Activated CD8-positive, alpha-beta memory T cell treated with anti-CD3 and anti-CD28 coated beads, Interleukin-2, amount 50 U/mL, for 48 hours (primary cell): ENCODE results near the gene KIF6.

Experiments used
- DNase-seq: peaks from one replicate; pipeline ENCODE4 v3.0.0-alpha.2; 2020

Gene KIF6

DNA sequence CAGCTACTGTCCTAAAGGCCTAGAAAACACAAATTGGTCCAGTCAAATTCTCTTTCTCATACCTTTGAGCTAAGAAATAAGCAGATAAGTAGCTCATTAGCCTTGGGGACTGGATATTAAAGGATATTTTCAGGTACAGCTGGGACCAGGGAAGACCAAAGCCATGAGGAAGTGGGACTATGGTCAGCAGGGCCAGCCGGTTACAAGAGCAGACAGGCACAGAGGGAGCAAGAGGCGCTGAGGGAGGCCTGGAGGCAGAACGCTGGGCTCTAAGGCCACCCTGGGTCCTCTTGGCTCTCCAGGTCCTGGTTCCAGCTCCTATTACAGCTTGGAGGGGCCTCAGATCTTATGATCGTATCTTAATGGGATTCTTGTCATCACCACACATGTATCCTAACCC is 314.2 kb downstream of the KIF6 start:
- no peak for DNase-seq

DNA sequence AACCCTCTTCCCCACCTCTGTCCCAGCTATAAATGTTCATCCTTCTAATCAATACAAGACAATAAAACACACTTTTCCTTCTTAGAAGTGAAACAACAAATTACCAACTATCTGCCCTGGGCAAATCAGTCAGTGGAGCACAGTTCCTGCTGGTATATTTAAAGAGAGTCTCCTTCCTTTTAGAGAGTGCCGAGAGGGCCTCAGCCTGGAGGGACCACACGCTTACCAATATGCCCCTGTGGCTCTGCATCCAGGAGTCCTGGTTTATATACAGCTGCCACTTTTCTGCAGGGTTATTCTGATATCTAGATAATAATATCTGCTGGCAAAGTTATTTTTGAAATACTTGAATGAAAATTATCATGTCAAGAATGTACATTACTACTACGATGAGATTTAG is 315.3 kb downstream of the KIF6 start:
- DNase-seq, result no peak

DNA sequence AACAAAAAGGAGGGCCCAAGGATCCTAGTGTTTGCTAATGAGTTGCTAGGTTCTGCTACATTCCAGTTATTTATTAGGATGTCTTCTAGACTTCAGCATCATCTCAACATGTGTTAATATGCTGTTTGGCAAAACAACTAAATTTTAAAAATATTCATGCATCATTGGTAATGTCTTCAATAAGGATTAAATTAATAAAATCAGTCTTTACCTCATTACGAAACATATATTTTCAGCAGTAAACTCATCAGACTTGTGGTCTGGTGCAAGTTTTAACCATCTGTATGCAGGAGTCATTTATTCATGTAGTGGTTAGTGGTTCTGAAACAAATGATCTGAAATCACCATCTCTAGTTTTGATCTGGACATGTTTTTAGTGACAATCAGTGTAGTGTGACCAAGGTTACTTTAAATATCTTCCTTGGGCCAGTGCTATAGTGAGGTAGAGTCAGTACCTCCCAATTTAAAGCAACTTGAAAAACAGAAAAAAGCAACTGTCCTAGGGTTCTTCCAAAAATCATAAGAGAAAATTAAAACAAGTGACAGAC is 317.7 kb downstream of the KIF6 start:
- no peak for DNase-seq

DNA sequence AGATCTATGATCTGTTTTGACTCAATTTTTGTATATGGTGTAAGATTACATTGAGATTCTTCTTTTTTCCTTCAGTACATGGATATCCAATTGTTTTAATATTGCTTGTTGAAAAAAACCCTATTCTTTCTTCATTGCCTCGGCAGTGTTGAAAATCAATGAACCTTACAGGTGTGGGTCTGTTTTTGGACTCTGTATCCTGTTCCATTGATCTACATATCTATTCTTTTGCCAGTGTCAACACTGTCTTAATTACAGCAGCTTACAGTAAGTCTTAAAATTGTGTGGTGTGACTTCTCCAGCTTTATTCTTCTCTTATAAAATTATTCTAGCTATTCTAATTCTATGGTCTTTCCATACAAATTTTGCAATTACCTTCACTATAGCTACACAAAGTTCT is 320.9 kb downstream of the KIF6 start:
- DNase-seq, result no peak

DNA sequence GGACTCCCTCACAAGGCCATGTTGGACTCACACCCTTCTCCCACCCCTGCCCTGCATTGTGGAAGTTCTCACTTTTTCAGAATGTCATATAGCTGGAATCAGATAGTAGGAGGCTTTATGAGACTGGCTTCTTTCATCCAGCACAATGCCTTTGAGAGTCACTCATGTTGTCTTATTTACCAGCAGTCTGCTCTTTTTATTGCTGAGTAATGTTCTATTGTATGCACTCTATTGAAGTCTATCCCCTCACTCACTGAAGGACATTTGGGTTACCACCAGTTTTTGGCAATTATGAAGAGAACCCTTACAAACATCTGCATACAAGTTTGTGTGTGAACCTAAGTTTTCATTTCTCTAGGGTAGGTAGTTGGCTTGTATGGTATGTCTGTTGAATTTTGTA is 321.9 kb downstream of the KIF6 start:
- no peak for DNase-seq

DNA sequence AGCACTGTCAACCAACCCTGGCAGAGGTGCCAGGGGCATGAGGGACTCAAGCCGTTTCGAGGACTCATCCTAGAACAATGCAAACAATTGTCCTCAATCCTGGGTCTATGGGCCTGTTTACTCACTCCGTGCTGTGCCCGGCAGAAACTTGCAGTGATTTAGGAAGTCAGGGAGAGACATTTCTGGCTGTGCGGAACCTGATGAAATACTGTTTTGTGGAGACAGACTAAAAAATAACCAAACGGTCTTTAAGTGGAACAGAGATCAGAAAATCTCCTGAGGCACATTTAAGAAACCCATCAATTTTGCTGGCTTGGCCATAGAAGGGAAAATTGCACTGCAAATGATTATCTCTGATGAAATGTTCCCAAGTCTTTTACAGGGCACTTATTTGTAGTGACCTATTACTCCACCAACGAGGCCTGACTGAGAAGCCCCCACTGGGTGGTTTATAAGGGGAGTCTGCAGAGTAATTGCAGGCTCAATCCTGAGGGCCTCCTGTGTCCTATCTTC is 322.9 kb downstream of the KIF6 start:
- DNase-seq, result no peak

DNA sequence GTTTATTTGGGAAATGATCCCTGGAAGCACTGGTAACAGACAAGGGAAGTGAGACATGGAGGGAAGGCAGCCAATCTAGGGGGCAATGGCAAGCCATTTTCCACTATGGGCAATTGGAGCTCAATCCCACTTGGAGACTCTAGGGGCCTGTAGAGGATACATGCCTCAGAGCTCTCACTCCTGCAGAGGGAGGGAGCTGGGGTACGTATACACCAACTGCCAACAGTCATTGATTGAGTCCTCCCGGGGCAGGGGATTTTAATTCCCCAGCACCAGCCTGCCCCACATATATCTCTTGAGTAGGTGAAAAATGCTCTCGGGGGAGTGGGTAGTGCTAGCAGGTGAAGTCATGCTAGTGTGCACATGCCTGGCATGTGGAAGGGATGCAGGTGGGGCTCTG is 323.8 kb downstream of the KIF6 start:
- DNase-seq, result no peak

DNA sequence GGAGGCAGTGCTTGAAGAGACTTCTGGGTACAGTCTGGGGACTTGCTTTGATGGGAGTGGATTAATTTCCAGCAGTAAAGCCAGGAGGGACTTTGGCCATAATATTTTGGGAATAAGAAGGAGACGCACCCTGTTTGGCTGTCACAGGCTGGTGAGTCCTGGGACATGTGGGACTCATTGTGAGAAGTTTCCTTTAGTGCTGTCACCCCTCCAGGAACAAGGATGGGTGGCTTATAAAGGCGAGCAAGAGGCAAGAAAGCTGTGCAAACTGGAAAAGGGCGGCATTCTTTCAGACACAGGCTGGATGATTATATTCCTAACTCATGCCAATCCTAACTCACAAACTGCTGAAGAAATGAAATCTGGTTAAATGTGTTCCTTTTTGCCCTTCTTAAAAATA is 325.2 kb downstream of the KIF6 start:
- DNase-seq, result no peak

DNA sequence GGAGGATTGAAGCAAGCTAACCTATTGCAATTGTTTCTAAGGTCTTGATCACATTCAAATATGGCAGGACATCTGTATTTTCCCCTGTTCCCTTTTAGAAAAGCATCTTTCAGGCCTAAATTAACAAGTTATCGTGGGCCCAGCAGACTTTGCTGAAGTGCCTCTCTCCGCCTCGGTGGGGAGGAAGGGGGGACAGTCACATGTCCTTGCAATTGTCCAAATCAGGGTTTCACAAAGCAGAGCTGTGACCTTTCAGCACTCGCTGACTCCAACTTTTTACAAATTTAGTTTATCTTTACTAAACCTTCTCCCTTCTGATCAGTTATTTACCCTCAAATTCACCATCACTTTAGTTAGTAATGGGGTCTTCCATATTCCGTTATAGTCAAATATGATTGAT is 328.4 kb downstream of the KIF6 start:
- no peak for DNase-seq

DNA sequence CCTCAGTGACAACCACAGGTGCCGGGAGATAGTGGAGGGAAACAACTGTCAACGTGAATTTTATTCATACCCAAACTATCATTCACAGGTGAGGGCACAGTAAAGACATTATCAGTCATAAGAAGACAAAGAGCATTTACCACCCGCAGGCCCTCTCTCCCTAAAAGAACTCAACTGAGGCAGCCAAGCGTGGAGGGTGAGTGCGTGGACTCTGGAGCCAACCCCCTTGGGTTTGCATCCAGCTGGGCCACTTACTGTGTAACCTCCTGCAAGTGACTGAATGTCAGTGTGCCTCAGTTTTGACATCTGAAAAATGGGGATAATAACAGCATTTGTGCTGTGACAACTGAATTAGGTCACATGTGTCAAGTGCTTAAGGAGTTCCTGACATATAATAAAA is 332.1 kb downstream of the KIF6 start:
- DNase-seq, result no peak

DNA sequence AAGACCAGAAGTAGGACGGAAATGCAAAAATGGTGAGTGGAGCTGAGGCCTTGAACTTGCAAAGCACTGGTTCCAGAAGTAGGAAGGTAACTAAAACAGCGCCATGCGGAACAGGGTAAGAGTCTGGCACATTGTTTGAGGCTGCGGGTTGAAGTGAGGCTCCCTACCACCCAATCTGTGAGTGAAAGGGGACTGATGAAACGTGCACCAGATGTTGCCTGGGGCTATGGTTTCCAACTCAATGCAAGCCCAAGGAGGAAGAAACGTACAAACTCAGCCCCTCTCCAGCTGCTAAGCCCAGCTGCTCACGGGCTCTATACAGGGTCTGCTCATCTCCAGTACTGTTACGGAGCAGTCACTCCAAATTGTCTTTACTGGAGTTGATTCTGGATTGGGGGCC is 334.0 kb downstream of the KIF6 start:
- DNase-seq, result no peak

DNA sequence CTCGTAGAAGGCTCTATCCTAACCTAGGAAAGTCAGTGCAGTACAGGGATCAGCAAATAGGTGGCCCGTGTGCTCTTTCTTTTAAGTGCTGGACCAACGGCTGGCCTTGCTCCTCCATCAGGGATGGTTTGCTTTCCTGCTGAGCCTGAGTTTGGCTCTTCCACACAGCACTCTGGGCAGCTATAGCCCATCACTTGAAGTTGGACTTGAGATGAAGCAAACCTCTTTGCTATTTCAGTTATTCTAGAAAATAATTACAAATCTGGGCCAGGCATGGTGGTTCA is 335.8 kb downstream of the KIF6 start:
- no peak for DNase-seq

DNA sequence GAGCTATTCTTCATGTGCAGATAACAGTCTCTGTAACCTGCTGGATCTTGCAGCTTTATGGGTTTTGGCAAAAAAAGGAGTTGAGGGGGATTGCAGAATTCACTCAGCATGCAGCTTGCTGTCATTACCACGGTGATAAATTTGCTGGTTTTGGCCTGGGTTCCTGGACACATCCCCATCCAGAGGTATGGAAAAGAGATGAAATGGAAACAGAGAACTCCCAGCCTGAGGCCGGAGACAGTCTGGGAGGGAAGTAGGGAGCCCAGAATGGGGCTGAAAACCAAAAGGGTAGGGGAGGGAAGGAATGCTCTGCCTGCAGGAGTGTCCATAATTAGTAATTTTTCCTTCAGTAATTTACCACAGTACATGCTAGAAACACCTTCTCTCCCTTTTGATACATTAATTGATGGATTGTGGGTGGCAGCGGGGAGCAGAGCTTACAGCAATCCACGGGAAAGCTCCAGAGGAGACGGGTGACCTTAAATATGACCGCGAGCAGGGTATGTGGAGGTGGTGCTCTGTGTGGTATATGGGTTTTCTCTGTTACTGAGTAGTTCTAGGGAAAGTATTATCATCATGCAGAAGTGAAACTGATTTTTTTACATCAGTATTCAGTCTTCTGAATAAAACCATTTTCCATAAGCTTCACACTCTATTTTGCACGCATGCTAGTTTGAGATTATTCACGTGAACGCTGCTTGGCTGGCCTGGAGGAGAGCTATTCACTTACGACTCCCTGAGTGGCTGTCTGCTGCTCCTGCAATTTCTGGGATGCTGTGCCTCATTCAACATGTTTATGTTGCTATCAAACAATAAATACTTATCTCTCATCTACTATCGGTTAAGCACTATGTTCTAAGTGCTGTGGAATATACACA is 336.4 kb downstream of the KIF6 start:
- no peak for DNase-seq

DNA sequence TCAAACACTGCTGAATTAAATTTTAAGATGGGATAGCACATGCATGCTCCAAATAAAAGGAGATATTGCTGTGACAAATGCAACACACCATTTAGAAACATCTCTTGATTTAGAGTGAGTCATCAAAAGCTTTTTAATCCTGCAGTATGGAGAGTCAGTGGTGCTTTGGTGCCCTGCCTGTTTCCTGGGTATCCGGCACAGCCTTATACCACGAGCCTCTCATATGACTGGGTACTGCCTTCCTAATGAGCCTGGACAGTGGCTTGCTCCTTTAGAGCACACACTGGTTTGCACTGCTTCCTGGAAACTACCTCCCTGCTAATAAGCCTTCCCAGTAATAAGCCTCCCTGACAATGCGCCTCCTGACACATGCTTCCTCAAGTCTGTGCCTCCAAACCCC is 337.4 kb downstream of the KIF6 start:
- no peak for DNase-seq

DNA sequence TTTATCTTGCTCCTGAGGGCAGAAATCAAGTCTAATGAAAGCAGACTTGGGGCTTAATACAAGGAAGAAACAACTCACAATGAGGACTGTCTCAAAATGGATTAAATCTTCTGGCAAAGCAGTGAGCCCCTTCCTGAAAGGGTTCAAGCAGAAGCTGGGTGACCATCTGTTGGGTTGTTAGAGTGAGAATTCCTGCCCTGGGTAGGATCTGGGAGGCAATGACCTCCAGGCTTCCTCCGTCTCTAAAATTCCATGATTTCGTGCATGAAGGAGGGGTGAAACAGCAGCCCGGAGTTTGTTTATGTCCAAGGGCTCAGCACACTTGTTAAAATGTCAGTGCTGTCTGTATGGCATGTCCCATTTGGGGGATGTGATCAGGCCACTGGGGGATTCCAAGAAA is 338.7 kb downstream of the KIF6 start:
- no peak for DNase-seq

DNA sequence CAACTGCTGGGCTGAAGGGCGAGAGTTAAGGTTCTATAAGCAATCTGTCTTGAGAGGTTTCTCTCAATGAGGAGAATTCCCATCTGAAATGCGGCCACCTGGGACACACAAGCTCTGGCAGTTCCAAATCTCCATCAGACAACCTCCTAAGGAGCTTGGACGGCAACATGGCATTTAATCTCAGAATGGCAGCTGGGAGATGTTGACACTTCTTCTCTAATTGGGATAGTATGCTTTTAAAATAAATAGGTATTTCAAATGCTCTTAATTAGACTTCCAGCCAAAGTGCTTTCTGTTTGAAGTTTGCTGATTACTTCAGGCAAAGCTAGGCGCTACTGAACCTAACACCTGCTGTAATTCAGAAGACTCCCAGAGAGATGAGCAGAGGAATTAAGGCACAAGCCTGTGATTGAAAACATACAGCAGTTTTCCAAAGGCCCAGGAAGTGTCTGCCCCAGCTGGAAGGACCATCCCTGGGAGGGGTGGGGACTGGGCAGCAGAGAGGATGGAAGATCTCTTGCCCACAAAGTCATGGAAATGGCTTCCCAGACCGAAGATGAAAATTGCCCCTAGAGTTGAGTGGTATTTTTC is 343.6 kb downstream of the KIF6 start:
- no peak for DNase-seq

DNA sequence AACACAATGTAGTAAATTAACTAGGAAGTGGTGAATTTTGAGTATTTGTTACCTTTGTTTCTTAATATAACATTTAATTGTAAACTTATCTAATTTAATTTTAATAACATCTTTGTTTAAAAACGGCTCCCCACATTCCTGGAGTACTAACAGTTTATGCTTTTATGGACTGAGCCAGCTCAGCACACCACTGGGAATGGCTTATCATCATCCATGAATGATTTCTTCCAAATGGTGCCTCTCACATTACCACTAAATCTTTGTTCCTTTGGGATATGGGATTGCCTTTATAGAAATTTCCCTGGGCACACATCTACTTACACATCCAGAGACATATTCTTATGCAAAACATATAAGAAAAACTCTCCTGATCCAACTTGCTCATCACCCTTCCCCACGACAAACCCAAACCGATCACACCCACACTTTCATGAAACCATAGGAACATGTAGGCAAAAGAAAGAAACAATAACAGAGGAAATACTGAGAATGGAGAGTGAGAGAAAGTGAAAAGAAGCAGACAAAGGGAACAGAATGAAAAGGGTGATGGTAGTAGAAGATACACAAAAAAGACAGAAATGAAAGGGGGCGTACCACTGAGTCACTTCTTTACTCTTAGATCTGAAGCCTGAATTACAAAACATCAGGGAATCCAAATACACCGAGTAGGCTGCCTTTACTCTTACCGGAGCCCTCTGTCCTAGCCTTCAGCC is 344.2 kb downstream of the KIF6 start:
- no peak for DNase-seq

DNA sequence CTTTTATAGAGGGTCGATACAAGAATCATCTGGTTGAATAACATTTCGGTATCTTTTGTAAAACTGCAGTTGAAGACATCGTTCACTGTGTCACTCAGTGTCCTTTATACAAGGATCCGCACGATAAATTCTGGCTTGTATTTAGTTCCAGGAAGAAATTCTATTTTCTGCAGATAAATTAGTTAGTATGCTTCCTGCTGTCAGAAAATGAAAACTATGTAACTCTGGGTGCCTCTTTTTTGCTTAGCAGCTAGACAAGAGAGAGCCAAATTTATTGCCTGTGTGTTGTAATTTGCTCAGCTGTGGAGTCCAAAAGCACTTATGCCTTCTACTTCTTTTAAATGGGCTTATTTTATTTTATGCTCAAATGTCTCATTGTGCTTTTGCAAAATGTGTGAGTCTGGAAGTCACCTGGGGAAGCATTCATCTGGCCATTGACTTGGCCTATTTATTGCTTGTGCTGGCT is 346.2 kb downstream of the KIF6 start:
- no peak for DNase-seq

DNA sequence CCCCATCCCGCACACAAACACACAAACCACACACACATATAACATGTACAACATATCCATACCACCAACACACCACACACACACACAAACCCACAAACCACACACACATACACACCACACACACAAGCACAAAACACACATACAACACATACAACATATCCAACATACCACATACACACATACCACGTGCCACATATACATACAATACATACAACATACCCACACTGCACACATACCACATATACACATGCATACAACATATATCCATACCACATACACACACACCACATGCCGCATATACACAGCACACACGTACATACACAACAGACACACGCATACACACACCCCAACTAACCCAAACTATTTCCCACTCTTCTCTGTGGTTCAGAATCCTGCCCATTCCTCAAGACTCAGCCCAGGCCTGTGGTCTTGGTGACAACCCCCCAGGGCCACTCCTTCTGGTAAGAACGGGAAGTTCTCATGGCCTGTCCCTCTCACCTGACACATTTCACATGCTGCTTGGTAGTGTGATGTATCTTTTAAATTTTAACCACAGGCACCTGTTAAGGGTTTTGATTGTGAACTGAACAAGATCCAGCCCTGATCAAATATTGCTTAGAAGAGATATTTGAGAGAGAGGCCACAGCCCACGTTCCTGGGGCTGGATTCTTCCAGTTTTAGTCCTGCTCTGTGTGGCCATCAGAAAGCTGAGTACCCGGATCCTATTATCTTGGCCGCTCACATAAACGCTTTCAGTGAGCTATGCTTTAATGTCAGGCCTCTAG is 346.8 kb downstream of the KIF6 start:
- DNase-seq, result no peak

DNA sequence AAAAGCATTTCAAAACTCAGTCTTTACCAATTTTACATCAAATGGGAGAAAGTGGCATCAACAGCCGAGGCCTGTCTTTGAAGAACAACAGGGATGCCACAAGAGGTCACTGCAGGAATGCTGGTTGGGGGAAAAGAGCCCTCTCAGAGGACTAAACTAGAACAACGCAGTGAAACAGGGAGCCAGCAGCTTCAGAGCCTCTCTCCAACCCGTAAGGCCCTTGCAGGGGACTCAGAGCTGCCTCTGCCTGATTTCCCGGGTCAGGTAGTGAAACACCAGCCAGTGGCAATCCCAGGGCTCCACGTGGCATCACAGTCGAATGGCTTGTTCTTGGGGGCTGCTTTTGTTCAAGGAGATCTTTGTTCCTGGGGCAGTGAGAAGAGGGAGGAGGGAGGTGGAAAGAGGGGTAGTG is 347.7 kb downstream of the KIF6 start:
- DNase-seq, result no peak

DNA sequence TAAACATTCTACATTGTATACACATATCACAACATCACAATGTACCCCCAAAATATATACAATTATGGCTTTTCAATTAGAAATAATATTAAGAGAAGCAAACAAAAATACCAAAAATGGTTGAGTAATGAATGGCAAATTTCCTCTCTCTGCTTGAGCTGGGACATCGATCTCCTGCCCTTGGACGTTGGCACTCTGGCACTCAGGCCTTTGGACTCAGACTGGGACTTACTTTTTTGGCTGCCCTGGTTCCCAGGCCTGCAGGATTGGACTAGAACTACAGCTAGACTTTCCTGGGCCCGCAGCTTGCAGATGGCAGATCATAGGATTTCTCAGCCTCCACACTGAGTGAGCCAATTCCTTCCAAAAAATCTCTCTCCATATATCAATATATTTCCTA is 349.8 kb downstream of the KIF6 start:
- DNase-seq, result no peak

DNA sequence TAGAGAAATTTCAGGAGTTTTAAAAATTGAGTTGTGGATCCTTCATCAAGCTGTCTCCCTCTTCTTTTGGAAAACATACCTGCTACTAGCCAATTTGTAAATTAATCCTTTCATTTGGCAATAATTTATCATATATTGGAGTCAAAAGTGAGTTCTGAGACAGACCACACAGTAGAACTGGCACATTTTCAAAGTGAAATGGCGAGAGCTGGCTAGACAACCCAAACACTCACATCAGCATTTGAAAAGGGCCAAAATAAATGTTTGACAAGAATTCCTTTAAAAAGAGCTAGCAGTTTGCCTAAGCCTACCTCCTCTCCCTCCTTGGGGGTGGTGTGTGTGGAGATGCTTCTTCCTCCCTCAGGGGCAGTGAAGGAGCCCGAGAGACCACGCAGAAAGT is 354.8 kb downstream of the KIF6 start:
- no peak for DNase-seq

DNA sequence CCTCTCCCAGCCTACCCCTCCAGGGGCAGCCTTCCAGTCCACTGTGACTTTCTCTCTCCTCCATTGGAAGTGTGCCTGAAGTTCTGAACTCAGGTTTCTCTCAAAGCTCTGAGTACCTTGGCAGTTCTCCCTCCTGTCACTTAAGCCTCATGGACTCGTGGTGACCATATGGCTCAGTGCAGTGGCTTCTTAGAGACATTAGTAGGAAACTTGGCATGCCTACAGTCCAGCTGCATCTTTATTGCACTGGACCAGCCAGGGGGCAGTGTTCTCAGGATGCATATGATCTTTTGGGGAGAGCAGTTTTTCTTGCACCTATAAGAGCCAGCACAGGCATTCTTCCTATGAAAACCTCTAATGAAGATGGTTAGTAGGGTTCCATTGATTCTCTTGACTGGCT is 355.2 kb downstream of the KIF6 start:
- no peak for DNase-seq
